Mucosa of descending colon (tissue), 3 donors: Measurements from ENCODE around the gene BCL6. TPM values are rescaled to one million over a fixed set of nuclear protein-coding genes. Genes with fewer than 3 reads are reported as not detected.
A peak's percentile ranks its signal among the peaks of the same experiment; 100 is the strongest.

ENCODE experiments used
- ATAC-seq: fragments of 200-7000 bp; cut with Tn5 transposase; one replicate; pipeline ENCODE4 v1.9.1; 2020; ENCODE audit warnings: mild to moderate bottlenecking, moderate library complexity
- DNase-seq, 3 donors: peaks; one replicate each; pipeline ENCODE4 v3.0.0-alpha.2; 2020
- H3K36me3 ChIP-seq: fragments of 200-600 bp; one replicate; pipeline ENCODE4 v1.8.0; 2021; ENCODE audit warnings: low read depth, mild to moderate bottlenecking
- H3K4me1 ChIP-seq: fragments of 200-600 bp; one replicate; pipeline ENCODE4 v1.8.0; 2021; ENCODE audit warnings: low read depth, mild to moderate bottlenecking
- H3K4me3 ChIP-seq: fragments of 200-600 bp; one replicate; pipeline ENCODE4 v1.8.0; 2021; ENCODE audit warnings: mild to moderate bottlenecking
- H3K9me3 ChIP-seq: fragments of 200-600 bp; one replicate; pipeline ENCODE4 v1.8.0; 2021; ENCODE audit warnings: mild to moderate bottlenecking
- intact Hi-C, 2 donors: fragments of 100-400 bp; cut with DNase I in 1 of 2; cut with micrococcal nuclease in 1 of 2; formaldehyde crosslinking; loops; one replicate each; pipeline versions ENCODE4 v1.11.0 to v1.11.1; 2022; cut with DNase I, micrococcal nuclease
- long read RNA-seq, 2 donors: library from polyadenylated mRNA; unstranded; transcript quantifications; one replicate each; pipeline ENCODE4 v2.0.0, GENCODE V29; 2019 to 2021
- total RNA-seq, 3 donors: library from RNA; stranded (reverse); fragmentation: NEBNext Ultra II Directional in 2 of 3; extraction: Animal tissue kit (Norgen Biotek cat#: 25700) in 2 of 3; gene quantifications; one replicate each; pipeline versions ENCODE4 v1.2.1 to v1.2.4, GENCODE V29; 2021 to 2023
- TF ChIP-seq, protein P1 (sequence below): fragments of 200-600 bp; IDR thresholded peaks from one replicate; pipeline ENCODE4 v1.8.0; 2022; ENCODE audit warnings: antibody characterized with exemption, mild to moderate bottlenecking
- donor health status: DM: no; HTN: no; CAD: no; lungs with moderate emphysema.
- donor health status: DM: no; HTN: no; CAD: no.
- donor health status: DM: no; HTN: yes; CAD: no.

Gene BCL6
- 100 to 1,000 TPM in 1 of 3 donors, 10 to 100 TPM in 2; 10.9 to 133 (median 23.8) TPM for total RNA-seq
- long read RNA-seq, donor 1, partial matches to known transcripts = 14 of 29 reads
- long read RNA-seq, donor 1, other reads (novel, unspliced or antisense) = 15 of 29 reads
- long read RNA-seq, donor 2, partial matches to known transcripts = 0 of 2 reads
- long read RNA-seq, donor 2, other reads (novel, unspliced or antisense) = 2 of 2 reads

DNA sequence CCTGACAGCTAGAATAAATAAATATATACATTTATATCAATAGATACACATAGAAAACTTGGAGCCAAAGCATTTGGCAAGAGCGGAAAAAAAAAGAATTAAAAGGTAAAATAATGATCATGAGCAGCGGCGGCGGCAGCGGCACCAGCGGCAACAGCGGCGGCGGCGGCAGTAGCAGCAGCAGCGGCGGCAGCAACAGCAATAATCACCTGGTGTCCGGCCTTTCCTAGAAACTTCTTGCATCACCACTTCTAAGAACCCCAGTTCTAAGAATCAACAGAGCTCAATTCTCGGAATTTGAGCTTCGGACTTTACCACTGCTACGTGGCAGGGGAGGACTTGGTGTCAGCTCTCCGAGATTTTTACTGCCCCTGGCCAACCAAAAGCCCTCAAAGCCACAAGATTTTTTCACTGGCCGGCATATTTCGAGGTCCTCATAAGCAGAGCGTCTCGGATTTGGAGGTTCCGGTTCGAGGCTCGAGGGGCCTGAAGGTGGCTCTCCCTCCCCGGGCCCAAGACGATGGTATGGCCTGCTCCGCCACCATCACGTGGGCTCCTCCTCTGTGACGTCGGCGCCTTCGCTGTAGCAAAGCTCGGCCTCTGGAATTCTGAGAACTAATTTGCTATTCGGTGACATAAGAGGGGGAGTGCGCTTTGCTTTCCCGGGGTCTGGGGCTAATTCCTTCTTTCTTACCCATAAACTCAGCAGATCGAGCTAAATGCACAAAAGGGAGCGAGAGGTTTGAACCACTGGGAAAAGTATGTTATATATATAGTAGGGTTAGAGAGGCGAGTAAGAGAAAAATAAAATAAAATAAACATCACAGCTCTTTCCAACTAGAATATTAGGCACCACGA is at the start of gene BCL6:
BCL6 (minus strand) TSS at position 268 of the 858 bp plus-strand sequence. CDS start 11,775 bp downstream, outside the sequence.
- intact Hi-C loops = loop anchor here (10.0 kb wide), 4 partner anchors 409 to 1399 kb away; partner anchors contain the start of gene LPP (in 1 of the 2)
- Histone ChIP-seq H3K9me3 (no peaks in the 10 kb centered on the region), H3K4me3 (peak within 1 kb of the TSS; percentile 45), H3K4me1 (peaks cover 37% of the 10 kb centered on the region), H3K36me3 (no peaks in the 10 kb centered on the region)
- peak; percentile 79 for ATAC-seq
- TF ChIP-seq, protein P1, sequence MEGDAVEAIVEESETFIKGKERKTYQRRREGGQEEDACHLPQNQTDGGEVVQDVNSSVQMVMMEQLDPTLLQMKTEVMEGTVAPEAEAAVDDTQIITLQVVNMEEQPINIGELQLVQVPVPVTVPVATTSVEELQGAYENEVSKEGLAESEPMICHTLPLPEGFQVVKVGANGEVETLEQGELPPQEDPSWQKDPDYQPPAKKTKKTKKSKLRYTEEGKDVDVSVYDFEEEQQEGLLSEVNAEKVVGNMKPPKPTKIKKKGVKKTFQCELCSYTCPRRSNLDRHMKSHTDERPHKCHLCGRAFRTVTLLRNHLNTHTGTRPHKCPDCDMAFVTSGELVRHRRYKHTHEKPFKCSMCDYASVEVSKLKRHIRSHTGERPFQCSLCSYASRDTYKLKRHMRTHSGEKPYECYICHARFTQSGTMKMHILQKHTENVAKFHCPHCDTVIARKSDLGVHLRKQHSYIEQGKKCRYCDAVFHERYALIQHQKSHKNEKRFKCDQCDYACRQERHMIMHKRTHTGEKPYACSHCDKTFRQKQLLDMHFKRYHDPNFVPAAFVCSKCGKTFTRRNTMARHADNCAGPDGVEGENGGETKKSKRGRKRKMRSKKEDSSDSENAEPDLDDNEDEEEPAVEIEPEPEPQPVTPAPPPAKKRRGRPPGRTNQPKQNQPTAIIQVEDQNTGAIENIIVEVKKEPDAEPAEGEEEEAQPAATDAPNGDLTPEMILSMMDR = no peak
- DNase-seq = peak; percentile 91 to 95 (median 93)

DNA sequence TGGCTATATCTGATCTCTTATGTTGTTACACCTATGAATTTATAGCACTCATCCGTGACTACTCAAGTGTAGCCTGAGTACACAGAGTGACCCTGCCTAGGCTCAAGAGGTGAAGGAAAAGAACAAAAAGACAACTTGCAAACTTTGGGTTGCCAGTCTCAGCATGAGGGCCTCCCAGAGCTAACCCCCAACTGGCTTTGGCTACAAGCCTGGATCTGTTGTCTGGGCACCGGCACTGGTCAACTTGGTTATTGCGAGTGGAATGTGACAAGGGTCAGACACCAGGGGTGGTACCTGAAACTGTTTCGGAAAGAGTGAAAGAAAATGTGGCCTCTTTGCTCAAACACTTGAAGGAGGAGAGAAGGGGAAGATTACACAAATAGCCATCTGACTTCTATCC is 49.5 kb upstream of the BCL6 start:
- Histone ChIP-seq H3K4me1 (peaks cover 7% of the 10 kb centered on the region), H3K9me3 (no peaks in the 10 kb centered on the region), H3K36me3 (no peaks in the 10 kb centered on the region), H3K4me3 (no peak overlapping the region)
- TF ChIP-seq, protein P1 = no peak
- DNase-seq (no peak), ATAC-seq (no peak)
- intact Hi-C loops = no loop called here

DNA sequence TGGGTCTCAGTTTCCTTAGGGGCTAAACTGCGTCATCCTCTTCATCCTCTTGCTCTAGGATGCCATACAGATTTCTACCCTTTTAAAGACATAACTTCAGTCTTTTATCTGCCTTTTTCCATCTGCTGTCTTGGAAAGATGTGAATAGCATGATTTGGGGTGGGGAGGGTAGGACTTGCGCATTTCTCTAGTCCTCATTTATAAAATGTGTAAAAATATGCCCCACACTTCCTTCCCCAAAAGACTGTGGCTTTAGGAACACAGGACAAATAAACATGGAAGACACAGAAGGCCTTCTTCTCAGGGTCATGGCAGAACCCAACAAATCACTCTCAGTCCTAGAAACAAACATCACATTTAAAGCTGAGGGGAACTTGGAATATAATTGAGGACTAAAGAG is 48.4 kb upstream of the BCL6 start:
- no peak for ATAC-seq
- intact Hi-C loops = no loop called here
- peaks cover 6% of the 10 kb centered on the region for H3K4me1 ChIP-seq
- H3K36me3 ChIP-seq = no peaks in the 10 kb centered on the region
- no peak for DNase-seq
- no peak overlapping the region for H3K4me3 ChIP-seq
- H3K9me3 ChIP-seq = no peaks in the 10 kb centered on the region
- TF ChIP-seq, protein P1 = no peak

GRCh38 chr3:187792521-187792920 is 47.3 kb upstream of the BCL6 start:
- intact Hi-C loops = no loop called here
- Histone ChIP-seq H3K4me3 (no peak overlapping the region), H3K4me1 (peaks cover 6% of the 10 kb centered on the region), H3K36me3 (no peaks in the 10 kb centered on the region), H3K9me3 (no peaks in the 10 kb centered on the region)
- DNase-seq (no peak), ATAC-seq (no peak)
- TF ChIP-seq, protein P1 = no peak

- no peaks in the 10 kb centered on the region for H3K36me3 ChIP-seq
- intact Hi-C loops = no loop called here
- DNase-seq (no peak), ATAC-seq (no peak)
- H3K4me1 ChIP-seq = no peaks in the 10 kb centered on the region
- no peaks in the 10 kb centered on the region for H3K9me3 ChIP-seq
- TF ChIP-seq, protein P1 = no peak
- no peak overlapping the region for H3K4me3 ChIP-seq
Measured at GRCh38 chr3:187789872-187790271, 44.6 kb upstream of the BCL6 start.
